Fibroblast of villous mesenchyme (primary cell): Measurements from ENCODE around the gene MARCHF3. TPM values are rescaled to one million over a fixed set of nuclear protein-coding genes. Genes with fewer than 3 reads are reported as not detected.
A peak's percentile ranks its signal among the peaks of the same experiment; 100 is the strongest.

Experiments used
- DNase-seq: peaks from one replicate; pipeline ENCODE4 v3.0.0-alpha.2; 2010; ENCODE audit warnings: low read depth
- H3K4me3 ChIP-seq: 2 replicates; pipeline ENCODE4 v1.5.1; 2011; ENCODE audit warnings: low read depth, mild to moderate bottlenecking, low read length
- total RNA-seq: library from RNA; depleted of rRNA; stranded (reverse); fragments of >200 nt; gene quantifications from 2 replicates; pipeline ENCODE4 v1.2.3, GENCODE V29; 2012
- TF ChIP-seq, protein P1 (sequence below): IDR thresholded peaks from 2 replicates; pipeline ENCODE4 v1.5.1; 2012; ENCODE audit warnings: low read depth, mild to moderate bottlenecking, low read length; ENCODE audit not compliant: insufficient read depth

Gene MARCHF3
- total RNA-seq, 1 donor: 10.4 TPM

DNA sequence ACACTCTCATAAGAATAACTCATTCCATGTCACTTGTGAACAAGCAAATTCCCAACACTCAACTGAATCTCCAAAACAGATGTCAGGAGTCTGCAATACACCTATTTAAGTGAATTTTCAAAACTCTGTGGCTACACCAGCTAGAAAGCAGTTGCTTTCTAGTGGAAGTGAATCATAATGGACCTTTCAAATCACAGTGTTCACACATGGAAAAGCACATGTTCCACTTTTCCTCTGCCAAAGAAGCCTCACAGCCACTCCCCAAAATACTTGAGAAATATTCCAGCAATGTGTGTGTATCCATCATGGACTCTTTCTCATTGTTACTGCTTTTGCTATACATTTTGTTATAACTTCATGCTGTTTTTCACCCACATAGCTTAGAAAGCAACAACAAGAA lies 17.4 kb downstream of the MARCHF3 start:
- peak; percentile 34 for DNase-seq
- TF ChIP-seq, protein P1, sequence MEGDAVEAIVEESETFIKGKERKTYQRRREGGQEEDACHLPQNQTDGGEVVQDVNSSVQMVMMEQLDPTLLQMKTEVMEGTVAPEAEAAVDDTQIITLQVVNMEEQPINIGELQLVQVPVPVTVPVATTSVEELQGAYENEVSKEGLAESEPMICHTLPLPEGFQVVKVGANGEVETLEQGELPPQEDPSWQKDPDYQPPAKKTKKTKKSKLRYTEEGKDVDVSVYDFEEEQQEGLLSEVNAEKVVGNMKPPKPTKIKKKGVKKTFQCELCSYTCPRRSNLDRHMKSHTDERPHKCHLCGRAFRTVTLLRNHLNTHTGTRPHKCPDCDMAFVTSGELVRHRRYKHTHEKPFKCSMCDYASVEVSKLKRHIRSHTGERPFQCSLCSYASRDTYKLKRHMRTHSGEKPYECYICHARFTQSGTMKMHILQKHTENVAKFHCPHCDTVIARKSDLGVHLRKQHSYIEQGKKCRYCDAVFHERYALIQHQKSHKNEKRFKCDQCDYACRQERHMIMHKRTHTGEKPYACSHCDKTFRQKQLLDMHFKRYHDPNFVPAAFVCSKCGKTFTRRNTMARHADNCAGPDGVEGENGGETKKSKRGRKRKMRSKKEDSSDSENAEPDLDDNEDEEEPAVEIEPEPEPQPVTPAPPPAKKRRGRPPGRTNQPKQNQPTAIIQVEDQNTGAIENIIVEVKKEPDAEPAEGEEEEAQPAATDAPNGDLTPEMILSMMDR: no peak
- no peak overlapping the region for H3K4me3 ChIP-seq

DNA sequence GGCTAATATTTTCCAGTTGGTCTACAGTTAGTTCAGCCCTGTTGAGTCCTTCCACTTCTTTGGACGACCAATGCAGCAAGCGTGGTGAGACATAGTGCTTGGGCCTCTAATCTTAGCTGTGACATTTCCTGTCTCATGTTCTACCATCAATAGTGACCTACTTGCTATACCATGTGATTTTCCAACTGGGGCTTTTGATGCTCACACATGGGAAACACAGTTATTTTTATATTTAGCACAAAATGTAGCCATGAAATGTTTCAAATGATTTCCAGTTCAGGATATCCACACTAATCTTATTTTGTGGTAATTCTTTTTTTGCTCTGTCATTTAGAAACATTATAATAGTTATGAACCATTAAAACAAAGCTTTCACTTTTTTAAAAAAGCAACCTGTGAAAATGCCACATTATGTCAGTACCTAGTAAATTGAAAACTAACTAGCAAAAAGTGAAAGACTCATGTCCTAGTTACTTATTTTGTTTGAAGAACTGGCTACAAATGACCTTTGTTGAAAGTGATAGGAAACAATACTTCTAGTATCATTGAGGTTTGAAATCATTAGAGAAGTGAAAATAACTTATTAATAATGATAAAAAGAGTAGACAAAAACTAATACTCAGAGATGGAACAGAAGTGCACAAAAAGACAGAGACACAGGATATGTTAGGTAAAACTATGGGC lies 18.3 kb downstream of the MARCHF3 start:
- TF ChIP-seq, protein P1: no peak

DNA sequence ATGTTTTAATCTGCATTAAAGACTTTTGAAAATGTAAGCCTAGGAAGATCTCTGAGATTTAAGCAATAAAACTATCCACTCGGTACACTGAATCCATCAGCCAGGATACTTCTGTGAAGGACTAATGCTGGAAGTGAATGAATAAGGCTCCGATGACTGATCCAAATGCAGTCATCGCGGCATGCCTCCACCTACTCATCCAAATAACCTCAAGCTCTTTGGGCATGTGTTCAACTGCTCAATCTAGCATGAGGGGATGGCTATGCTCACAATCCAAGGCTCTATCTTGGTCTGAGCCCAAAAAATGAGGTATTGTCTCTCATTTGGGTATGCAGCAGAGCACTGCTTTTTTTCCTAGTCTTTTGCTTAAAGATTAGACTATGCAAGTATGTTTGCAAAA lies 19.2 kb downstream of the MARCHF3 start:
- DNase-seq: no peak
- TF ChIP-seq, protein P1: no peak
- no peak overlapping the region for H3K4me3 ChIP-seq

More for the DNA sequence above, 18.3 kb downstream of the MARCHF3 start:
- no peak for DNase-seq
- no peak overlapping the region for H3K4me3 ChIP-seq

DNA sequence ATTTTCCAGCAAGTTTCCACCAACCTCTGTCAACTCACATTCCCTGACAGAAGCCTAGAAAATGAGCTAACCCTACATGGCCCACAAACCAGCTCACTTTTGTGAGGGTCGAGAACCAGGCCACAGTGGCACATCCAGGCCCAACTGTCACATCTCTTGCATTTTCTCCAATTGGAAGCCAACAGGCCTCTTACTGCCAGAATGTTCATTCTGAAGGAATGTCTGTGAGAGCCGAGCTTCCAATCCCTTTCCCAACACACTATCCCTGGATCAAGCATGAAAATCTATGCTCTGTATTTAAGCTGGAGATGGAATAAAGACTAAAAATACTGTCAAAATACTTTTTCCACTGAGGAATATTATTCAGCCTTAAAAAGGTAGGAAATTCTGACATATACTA lies 20.0 kb downstream of the MARCHF3 start:
- TF ChIP-seq, protein P1: no peak
- no peak for DNase-seq
- H3K4me3 ChIP-seq: no peak overlapping the region

DNA sequence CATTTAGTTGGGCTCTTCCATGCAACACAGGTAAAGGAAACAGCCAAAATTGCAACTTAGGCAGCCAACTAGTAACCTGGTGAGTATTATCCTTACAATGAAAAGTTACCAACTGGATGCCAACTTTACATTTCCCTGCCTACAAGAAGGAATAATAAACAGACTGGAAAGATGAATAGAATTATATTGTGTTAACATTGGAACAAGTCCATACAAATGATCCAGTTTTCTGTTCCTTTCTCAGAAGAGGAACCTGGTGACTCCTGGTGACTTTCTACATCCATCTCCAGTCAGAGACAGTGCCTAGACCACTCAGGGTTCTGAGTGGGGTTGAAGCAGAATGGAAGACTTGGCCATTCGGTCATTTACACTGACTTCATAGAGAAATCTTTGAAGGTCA lies 20.6 kb downstream of the MARCHF3 start:
- TF ChIP-seq, protein P1: no peak
- no peak overlapping the region for H3K4me3 ChIP-seq
- DNase-seq: no peak

DNA sequence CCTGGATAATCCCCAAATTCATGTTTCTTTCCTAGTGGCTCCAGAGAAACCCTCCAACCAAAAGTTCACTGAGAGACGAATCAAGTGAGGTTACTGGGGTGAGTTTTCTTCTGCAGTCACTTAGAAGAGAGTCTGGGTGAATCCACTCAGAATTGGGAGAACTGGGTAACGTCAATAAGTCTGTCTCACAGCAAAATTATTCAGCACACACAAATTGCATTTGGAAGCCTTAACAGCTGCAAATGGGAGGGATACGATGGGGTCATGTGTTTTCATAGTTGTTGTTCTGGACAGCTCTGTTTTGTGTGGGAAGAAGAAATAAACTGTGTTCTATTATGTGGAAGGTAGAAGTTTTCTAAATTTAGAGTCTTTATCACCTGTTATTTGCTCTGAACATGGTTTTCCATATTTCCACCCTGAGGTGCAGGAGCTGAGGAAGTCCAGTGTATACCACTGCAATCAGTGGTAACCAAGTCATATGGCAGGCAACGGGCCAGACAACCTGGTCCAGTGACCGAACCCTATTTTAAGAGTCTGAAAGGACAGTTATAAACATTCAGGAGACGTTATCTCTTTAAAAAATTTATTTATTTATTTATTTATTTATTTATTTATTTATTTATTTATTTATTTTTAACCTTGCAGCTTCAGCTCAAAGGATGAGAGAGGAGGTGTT lies 21.9 kb downstream of the MARCHF3 start:
- no peak overlapping the region for H3K4me3 ChIP-seq
- TF ChIP-seq, protein P1: no peak
- no peak for DNase-seq
